CD14-positive monocyte (primary cell): ENCODE measurements around the gene KYAT1. TPM values are rescaled to one million over a fixed set of nuclear protein-coding genes. Genes with fewer than 3 reads are reported as not detected.
A peak's percentile ranks its signal among the peaks of the same experiment; 100 is the strongest.

ENCODE experiments used
- DNase-seq, 3 donors: peaks; one replicate each; pipeline ENCODE4 v3.0.0-alpha.2; 2011 to 2022
- H2AFZ ChIP-seq: 2 replicates; pipeline ENCODE4 v1.6.0; 2012; ENCODE audit warnings: mild to moderate bottlenecking, low read depth, low read length, inconsistent platforms; ENCODE audit not compliant: insufficient read depth, poor library complexity, severe bottlenecking
- H3K27ac ChIP-seq, 2 donors: 1 replicate in 1 of 2; 2 replicates in 1 of 2; pipeline ENCODE4 v1.5.1; 2012 to 2013; ENCODE audit warnings: low read length in 2 of 2, control low read depth in 1 of 2, inconsistent platforms in 1 of 2, low read depth in 1 of 2, mild to moderate bottlenecking in 1 of 2
- H3K27me3 ChIP-seq, 2 donors: one replicate each; pipeline versions ENCODE4 v1.6.0 to v1.6.1; 2011 to 2013; ENCODE audit warnings: low read length in 2 of 2; ENCODE audit not compliant: control insufficient read depth in 2 of 2, insufficient read depth in 2 of 2
- H3K36me3 ChIP-seq, 2 donors: replicated peaks in 1 of 2; 1 replicate in 1 of 2; 2 replicates in 1 of 2; pipeline versions ENCODE4 v1.5.1 to v1.6.1; 2012 to 2013; ENCODE audit warnings: low read length in 2 of 2, control low read depth in 1 of 2, inconsistent platforms in 1 of 2, mild to moderate bottlenecking in 1 of 2; ENCODE audit not compliant: insufficient read depth in 2 of 2, control insufficient read depth in 1 of 2
- H3K4me1 ChIP-seq, 2 donors: 1 replicate in 1 of 2; 2 replicates in 1 of 2; pipeline versions ENCODE4 v1.5.1 to v1.6.1; 2012 to 2013; ENCODE audit warnings: low read length in 2 of 2, control low read depth in 1 of 2, inconsistent platforms in 1 of 2, mild to moderate bottlenecking in 1 of 2, moderate library complexity in 1 of 2; ENCODE audit not compliant: insufficient read depth in 2 of 2, control insufficient read depth in 1 of 2
- H3K4me2 ChIP-seq: replicated peaks from 2 replicates; pipeline ENCODE3; 2012; ENCODE audit warnings: low read length, moderate library complexity, mild to moderate bottlenecking; ENCODE audit not compliant: poor library complexity, severe bottlenecking; ENCODE audit errors: extremely low read depth
- H3K4me3 ChIP-seq, 3 experiments: fragments of 200-600 bp in 1 of 3; sonication (generic) in 1 of 3; replicated peaks in 1 of 3; 1 replicate in 2 of 3; 2 replicates in 1 of 3; pipeline ENCODE4 v1.5.1; 2011 to 2013; ENCODE audit warnings: low read length in 3 of 3, mild to moderate bottlenecking in 3 of 3, control low read depth in 2 of 3, low read depth in 2 of 3, inconsistent platforms in 1 of 3, moderate library complexity in 1 of 3
- H3K79me2 ChIP-seq: 2 replicates; pipeline ENCODE4 v1.6.0; 2012; ENCODE audit warnings: mild to moderate bottlenecking, control low read depth, inconsistent platforms, low read length, moderate library complexity; ENCODE audit not compliant: insufficient read depth
- H3K9ac ChIP-seq: 2 replicates; pipeline ENCODE4 v1.6.0; 2017; ENCODE audit warnings: low read length, mild to moderate bottlenecking; ENCODE audit not compliant: insufficient read depth, poor library complexity, severe bottlenecking
- H3K9me3 ChIP-seq, 2 donors: replicated peaks in 1 of 2; 1 replicate in 1 of 2; 2 replicates in 1 of 2; pipeline versions ENCODE4 v1.5.1 to v1.6.1; 2012 to 2013; ENCODE audit warnings: low read length in 2 of 2, control low read depth in 1 of 2; ENCODE audit not compliant: control insufficient read depth in 1 of 2, insufficient read depth in 1 of 2
- H4K20me1 ChIP-seq: 2 replicates; pipeline ENCODE4 v1.6.0; 2012; ENCODE audit warnings: mild to moderate bottlenecking, low read length, control low read depth, moderate library complexity; ENCODE audit not compliant: insufficient read depth
- H3K27ac Mint-ChIP-seq, 7 donors: one replicate each; pipeline ENCODE4 v1.8.0; 2020; ENCODE audit warnings: mild to moderate bottlenecking in 7 of 7, mixed read lengths in 7 of 7, moderate library complexity in 6 of 7, inconsistent platforms in 2 of 7
- H3K27me3 Mint-ChIP-seq, 3 donors: one replicate each; pipeline ENCODE4 v1.8.0; 2021 to 2022; ENCODE audit warnings: low read depth in 3 of 3, mild to moderate bottlenecking in 3 of 3, mixed read lengths in 3 of 3, moderate library complexity in 3 of 3, inconsistent platforms in 1 of 3
- H3K36me3 Mint-ChIP-seq, 2 donors: one replicate each; pipeline ENCODE4 v1.8.0; 2020; ENCODE audit warnings: mixed read lengths in 2 of 2, inconsistent platforms in 1 of 2, mild to moderate bottlenecking in 1 of 2
- H3K4me1 Mint-ChIP-seq: one replicate; pipeline ENCODE4 v1.8.0; 2020; ENCODE audit warnings: mild to moderate bottlenecking, mixed read lengths
- H3K4me3 Mint-ChIP-seq, 2 donors: one replicate each; pipeline ENCODE4 v1.8.0; 2020; ENCODE audit warnings: mild to moderate bottlenecking in 2 of 2, mixed read lengths in 2 of 2, moderate library complexity in 1 of 2
- H3K9me3 Mint-ChIP-seq, 7 donors: one replicate each; pipeline ENCODE4 v1.8.0; 2020 to 2022; ENCODE audit warnings: mixed read lengths in 7 of 7, mild to moderate bottlenecking in 6 of 7, moderate library complexity in 6 of 7, inconsistent platforms in 2 of 7
- CTCF ChIP-seq: fragments of 200-600 bp; IDR thresholded peaks from one replicate; pipeline ENCODE4 v1.8.0; 2022; ENCODE audit warnings: antibody characterized with exemption, mild to moderate bottlenecking
- WGBS: methylation state at CpG from one replicate; pipeline ENCODE4 v1.1.5; 2013; ENCODE audit warnings: missing lambda C conversion rate; ENCODE audit not compliant: insufficient coverage; 5-methylcytosine and 5-hydroxymethylcytosine counted together
- intact Hi-C, 2 donors: fragments of 100-400 bp; cut with micrococcal nuclease; formaldehyde crosslinking; loops; one replicate each; pipeline versions ENCODE4 v1.15.0 to v1.15.1; 2023
- polyA plus RNA-seq, 3 donors: library from polyadenylated mRNA; depleted of rRNA in 1 of 3; unstranded in 2 of 3; stranded (reverse) in 1 of 3; fragments of 300-500 nt in 2 of 3; fragments of >200 nt in 1 of 3; fragmentation: Illumina TruSeq in 2 of 3; gene quantifications; 1 replicate in 2 of 3; 2 replicates in 1 of 3; pipeline ENCODE4 v1.2.3, GENCODE V29; 2012 to 2021

KYAT1 gene
- polyA plus RNA-seq, 3 donors, result 2.4 to 4.5 (median 3.6) TPM

DNA sequence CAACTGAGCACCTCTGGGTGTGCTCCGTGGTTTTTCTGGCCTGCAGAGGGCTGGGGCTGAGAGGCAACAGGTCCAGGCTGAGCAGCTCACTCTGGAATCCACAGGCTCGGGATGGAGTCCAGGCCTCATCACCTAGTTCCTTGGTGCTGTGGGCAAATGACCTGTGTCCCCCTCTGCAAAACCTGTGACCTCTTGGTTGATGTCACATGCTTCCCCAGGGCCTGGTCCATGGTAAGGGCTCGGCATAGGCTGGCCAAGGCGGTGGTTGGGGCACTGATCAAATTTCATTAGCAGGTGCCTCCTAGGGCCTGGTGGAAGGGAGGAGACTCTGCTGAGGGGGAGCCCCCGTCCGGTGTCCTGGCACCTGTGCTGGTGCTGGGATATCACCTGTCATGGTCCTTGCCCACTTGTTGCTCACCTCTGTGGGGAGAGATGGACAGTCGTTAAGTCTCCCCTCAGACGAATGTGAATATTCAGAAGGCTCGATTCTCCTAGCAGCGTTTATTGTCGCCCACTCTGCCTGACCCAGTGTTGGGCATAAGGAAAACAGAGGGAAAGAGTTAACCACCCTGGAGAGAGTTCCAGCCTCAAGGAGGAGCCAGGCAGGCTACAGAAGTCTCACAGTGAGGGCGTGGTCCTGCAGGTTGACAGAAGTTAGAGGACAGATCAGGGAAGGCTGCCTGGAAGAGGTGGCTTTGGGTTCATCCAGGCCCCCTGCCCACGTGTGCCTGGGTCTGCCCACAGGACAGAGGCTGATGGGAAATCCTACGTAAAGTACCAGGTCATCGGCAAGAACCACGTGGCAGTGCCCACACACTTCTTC is 60.0 kb downstream of the KYAT1 start:
- no peak overlapping the region for H3K27ac ChIP-seq
- no peak overlapping the region for H2AFZ ChIP-seq
- Mint-ChIP-seq H3K9me3 (peaks cover 0 to 3% (median 0%) of the 10 kb centered on the region in 7 donors), H3K4me3 (no peak overlapping the region), H3K4me1 (peaks cover 19% of the 10 kb centered on the region), H3K27me3 (peaks cover 3 to 4% (median 4%) of the 10 kb centered on the region in 3 donors), H3K27ac (peak overlapping the region in 1 of 7 donors; percentile 57), H3K36me3 (peaks cover 40 to 59% of the 10 kb centered on the region in 2 donors)
- H3K9me3 ChIP-seq, result no peaks in the 10 kb centered on the region
- 95% methylated on average over 16 of the region's 16 CpGs for WGBS
- peaks cover 55 to 57% of the 10 kb centered on the region in 2 donors for H3K36me3 ChIP-seq
- H3K9ac ChIP-seq, result no peak overlapping the region
- peaks cover 11 to 21% of the 10 kb centered on the region in 2 donors for H3K4me1 ChIP-seq
- H4K20me1 ChIP-seq, result peaks cover 10% of the 10 kb centered on the region
- no peaks in the 10 kb centered on the region for H3K79me2 ChIP-seq
- no peak overlapping the region for H3K4me2 ChIP-seq
- H3K4me3 ChIP-seq, result no peak overlapping the region
- DNase-seq, result no peak
- no peak for TF ChIP-seq CTCF
- H3K27me3 ChIP-seq, result no peaks in the 10 kb centered on the region
- intact Hi-C loops, result no loop called here

GRCh38 chr9:128820665-128821583 is 60.8 kb downstream of the KYAT1 start:
- Histone ChIP-seq H3K4me3 (no peak overlapping the region), H3K27ac (no peak overlapping the region), H3K27me3 (no peaks in the 10 kb centered on the region), H4K20me1 (peaks cover 10% of the 10 kb centered on the region), H3K4me1 (peaks cover 11 to 21% of the 10 kb centered on the region in 2 donors), H3K36me3 (peaks cover 46 to 49% of the 10 kb centered on the region in 2 donors), H2AFZ (no peak overlapping the region), H3K9ac (no peak overlapping the region), H3K4me2 (no peak overlapping the region), H3K79me2 (no peaks in the 10 kb centered on the region), H3K9me3 (no peaks in the 10 kb centered on the region)
- Mint-ChIP-seq H3K36me3 (peaks cover 36 to 50% of the 10 kb centered on the region in 2 donors), H3K27ac (no peak overlapping the region), H3K4me3 (no peak overlapping the region), H3K9me3 (peaks cover 0 to 3% (median 0%) of the 10 kb centered on the region in 7 donors), H3K4me1 (peaks cover 19% of the 10 kb centered on the region), H3K27me3 (peaks cover 3 to 4% (median 4%) of the 10 kb centered on the region in 3 donors)
- intact Hi-C loops, result no loop called here
- no peak for DNase-seq
- no peak for TF ChIP-seq CTCF
- WGBS, result 89% methylated on average over 20 of the region's 24 CpGs
